Measurements from ENCODE around the gene PCYT2. TPM values are rescaled to one million over a fixed set of nuclear protein-coding genes. Genes with fewer than 3 reads are reported as not detected.
A peak's percentile ranks its signal among the peaks of the same experiment; 100 is the strongest.

Gene PCYT2
- total and polyA plus RNA-seq, 2 donors (not counting 1 experiment from before 2014, with no cell fraction given), result 33.4 to 34.9 TPM

- ChIA-PET CTCF (no interaction called here), POLR2A (no interaction called here)
- Histone ChIP-seq H3K9ac (ENCODE audit: low read length) (no peak overlapping the region), H3K79me2 (ENCODE audit: control insufficient read depth, insufficient read depth, low read length) (no peaks in the 10 kb centered on the region), H3K36me3 (replicated peaks in 1 of 2; ENCODE audit: control extremely low read depth in 1 of 2, control insufficient read depth in 1 of 2, extremely low read depth in 1 of 2, insufficient read depth in 2 of 2, low read length in 1 of 2) (no peaks in the 10 kb centered on the region), H3K4me1 (ENCODE audit: control insufficient read depth in 2 of 2, insufficient read depth in 2 of 2, low read length in 2 of 2) (peaks cover 15 to 16% of the 10 kb centered on the region in 2 donors), H3K4me2 (replicated peaks; ENCODE audit: low read depth, low read length, poor library complexity, severe bottlenecking) (no peak overlapping the region), H3K9me3 (ENCODE audit: control extremely low read depth in 1 of 3, control insufficient read depth in 2 of 3, insufficient read depth in 1 of 3, low read length in 2 of 3) (peaks cover 0 to 10% (median 0%) of the 10 kb centered on the region in 3 donors), H3K27ac (ENCODE audit: low read length in 2 of 2) (no peak overlapping the region), H4K20me1 (ENCODE audit: control insufficient read depth, insufficient read depth, low read length, poor library complexity, severe bottlenecking) (no peaks in the 10 kb centered on the region), H3K27me3 (replicated peaks in 1 of 4; ENCODE audit: control extremely low read depth in 1 of 4, control insufficient read depth in 3 of 4, insufficient read depth in 4 of 4, low read length in 3 of 4) (peaks cover 0 to 55% (median 26%) of the 10 kb centered on the region in 4 experiments), H2AFZ (ENCODE audit: insufficient read depth, low read depth, low read length, poor library complexity, severe bottlenecking) (no peak overlapping the region), H3K4me3 (ENCODE audit: control extremely low read depth in 1 of 5, extremely low read depth in 1 of 5, insufficient read depth in 1 of 5, low read depth in 2 of 5, low read length in 4 of 5) (no peak overlapping the region)
- ATAC-seq (ENCODE audit: low read depth) (no peak), DNase-seq (peak; percentile 8)
- intact Hi-C loops (cut with micrococcal nuclease), result no loop called here
- H3K9me3 Mint-ChIP-seq (ENCODE audit: insufficient read depth), result no peaks in the 10 kb centered on the region
- peaks cover 15% of the 10 kb centered on the region for H3K27me3 Mint-ChIP-seq
- H3K27ac Mint-ChIP-seq, result no peak overlapping the region
- WGBS (ENCODE audit: insufficient coverage), result 90% methylated on average over 45 of the region's 45 CpGs
- H3K4me1 Mint-ChIP-seq, result peaks cover 1% of the 10 kb centered on the region
- TF ChIP-seq EZH2 (IDR thresholded peaks at IDR 0.05; ENCODE audit: borderline replicate concordance, insufficient read depth, low read depth, low read length, poor library complexity, severe bottlenecking) (no peak), CTCF (IDR thresholded peaks at IDR 0.05) (no peak)
- H3K4me3 Mint-ChIP-seq, result no peak overlapping the region
These were observed 45.7 kb upstream of the PCYT2 start for GRCh38 chr17:81956607-81957589.
